C4-2B (cell line): Measurements from ENCODE around the gene SCGB1D1.

ENCODE experiments used
- H3K27ac ChIP-seq: fragments of 450-650 bp; 2 replicates; pipeline ENCODE4 v1.5.1; 2017
- CTCF ChIP-seq: fragments of 450-650 bp; conservative IDR thresholded peaks from 2 replicates; pipeline ENCODE4 v1.5.1; 2017; ENCODE audit warnings: mild to moderate bottlenecking
- ZFX ChIP-seq: fragments of 450-650 bp; IDR thresholded peaks from 2 replicates; pipeline ENCODE4 v1.6.1; 2017

The SCGB1D1 gene

GRCh38 chr11:62241095-62241494, 51.1 kb downstream of the SCGB1D1 start:
- no peak overlapping the region; the same call in 1 of the 2 replicates for H3K27ac ChIP-seq
- TF ChIP-seq CTCF (no peak), ZFX (no peak)

DNA sequence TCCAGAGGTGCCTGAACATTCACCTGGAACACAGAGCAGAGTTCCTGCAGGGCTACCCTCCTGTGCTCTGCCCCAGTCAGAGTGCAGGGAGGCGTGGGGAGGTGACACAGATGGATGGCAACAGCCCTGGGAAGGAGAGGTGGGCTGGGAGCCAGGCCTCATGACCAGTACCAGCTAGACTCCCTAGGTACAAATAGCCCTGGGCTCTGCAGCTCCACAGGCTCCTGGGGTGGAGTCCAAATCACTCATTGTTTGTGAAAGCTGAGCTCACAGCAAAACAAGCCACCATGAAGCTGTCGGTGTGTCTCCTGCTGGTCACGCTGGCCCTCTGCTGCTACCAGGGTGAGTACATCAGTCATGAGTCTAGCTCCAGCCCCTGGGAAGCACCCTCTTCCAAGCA, 52.0 kb downstream of the SCGB1D1 start, which contains the start of gene SCGB1D2:
SCGB1D2 (plus strand) TSS at position 219 of the 400 bp plus-strand sequence; CDS start at position 288, 69 bp downstream.
- TF ChIP-seq CTCF, result peak; percentile 31
- no peak for TF ChIP-seq ZFX

More for the DNA sequence above, 52.0 kb downstream of the SCGB1D1 start, which contains the start of gene SCGB1D2:
- H3K27ac ChIP-seq, result peak within 1 kb of the TSS; percentile 13
